AG04450 (cell line): ENCODE results near the gene ARL15. TPM values are rescaled to one million over a fixed set of nuclear protein-coding genes. Genes with fewer than 3 reads are reported as not detected.
"Not testable (repeated sequence)": the region's sequence is repeated elsewhere in the genome, so short reads cannot be mapped to it uniquely, and the experiment has no call there.

Experiments
- CTCF ChIA-PET: fragments of 300-600, 350-600 bp; formaldehyde crosslinking; extraction: SDS; loops from one replicate; lab custom pipeline; 2022; ENCODE audit warnings: antibody characterized with exemption, inconsistent platforms; lab: Charles Lee
- POLR2A ChIA-PET: fragments of 350-600 bp; formaldehyde crosslinking; extraction: SDS; loops from one replicate; lab custom pipeline; 2021; ENCODE audit warnings: antibody characterized with exemption, inconsistent platforms; lab: Yijun Ruan, JAX
- DNase-seq: peaks from one replicate; pipeline ENCODE4 v3.0.0-alpha.2; 2011; ENCODE audit warnings: low read depth, low spot score
- H3K27ac ChIP-seq: one replicate; pipeline ENCODE4 v1.5.1; 2012; ENCODE audit warnings: low read depth, low read length, control low read depth
- H3K27me3 ChIP-seq: one replicate; pipeline ENCODE4 v1.6.0; 2012; ENCODE audit warnings: low read length; ENCODE audit not compliant: control insufficient read depth, insufficient read depth
- H3K4me3 ChIP-seq: 2 replicates; pipeline ENCODE4 v1.5.1; 2011; ENCODE audit warnings: mild to moderate bottlenecking, low read depth, low read length, control low read depth
- H3K9me3 ChIP-seq: 2 replicates; pipeline ENCODE4 v1.5.1; 2012; ENCODE audit warnings: low read length; ENCODE audit not compliant: control insufficient read depth, insufficient read depth
- polyA plus RNA-seq: library from polyadenylated mRNA; depleted of rRNA; stranded (reverse); fragments of >200 nt; gene quantifications from 2 replicates; pipeline ENCODE4 v1.2.3, GENCODE V29; 2011
- TF ChIP-seq, protein P1 (sequence below): IDR thresholded peaks from 2 replicates; pipeline ENCODE4 v1.5.1; 2011; ENCODE audit warnings: low read depth, low read length, control low read depth, inconsistent platforms

ARL15 gene
- polyA plus RNA-seq, 1 experiment: 16.0 TPM

DNA sequence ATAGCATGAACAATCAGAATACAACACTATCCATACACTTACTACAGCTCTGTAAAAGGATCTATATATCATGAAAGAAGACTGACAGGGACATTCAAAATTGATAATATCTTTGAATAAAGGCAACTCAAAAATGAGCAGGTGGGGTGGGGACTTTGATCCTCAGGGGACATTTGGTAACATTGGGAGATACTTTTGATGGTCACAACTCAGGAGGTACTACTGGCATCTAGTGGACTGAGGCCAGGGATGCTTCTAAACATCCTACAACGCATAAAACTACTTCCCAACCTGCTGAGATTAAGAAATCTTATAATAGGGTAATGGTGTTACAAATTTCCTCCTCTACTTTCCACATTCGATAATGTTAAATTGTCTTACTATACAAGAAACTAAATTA lies 243.9 kb downstream of the ARL15 start:
- DNase-seq: no peak
- TF ChIP-seq, protein P1, sequence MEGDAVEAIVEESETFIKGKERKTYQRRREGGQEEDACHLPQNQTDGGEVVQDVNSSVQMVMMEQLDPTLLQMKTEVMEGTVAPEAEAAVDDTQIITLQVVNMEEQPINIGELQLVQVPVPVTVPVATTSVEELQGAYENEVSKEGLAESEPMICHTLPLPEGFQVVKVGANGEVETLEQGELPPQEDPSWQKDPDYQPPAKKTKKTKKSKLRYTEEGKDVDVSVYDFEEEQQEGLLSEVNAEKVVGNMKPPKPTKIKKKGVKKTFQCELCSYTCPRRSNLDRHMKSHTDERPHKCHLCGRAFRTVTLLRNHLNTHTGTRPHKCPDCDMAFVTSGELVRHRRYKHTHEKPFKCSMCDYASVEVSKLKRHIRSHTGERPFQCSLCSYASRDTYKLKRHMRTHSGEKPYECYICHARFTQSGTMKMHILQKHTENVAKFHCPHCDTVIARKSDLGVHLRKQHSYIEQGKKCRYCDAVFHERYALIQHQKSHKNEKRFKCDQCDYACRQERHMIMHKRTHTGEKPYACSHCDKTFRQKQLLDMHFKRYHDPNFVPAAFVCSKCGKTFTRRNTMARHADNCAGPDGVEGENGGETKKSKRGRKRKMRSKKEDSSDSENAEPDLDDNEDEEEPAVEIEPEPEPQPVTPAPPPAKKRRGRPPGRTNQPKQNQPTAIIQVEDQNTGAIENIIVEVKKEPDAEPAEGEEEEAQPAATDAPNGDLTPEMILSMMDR: no peak
- Histone ChIP-seq H3K27me3 (no peaks in the 10 kb centered on the region), H3K4me3 (no peak overlapping the region), H3K9me3 (no peaks in the 10 kb centered on the region), H3K27ac (no peak overlapping the region)
- CTCF ChIA-PET: no interaction called here
- POLR2A ChIA-PET: no interaction called here

DNA sequence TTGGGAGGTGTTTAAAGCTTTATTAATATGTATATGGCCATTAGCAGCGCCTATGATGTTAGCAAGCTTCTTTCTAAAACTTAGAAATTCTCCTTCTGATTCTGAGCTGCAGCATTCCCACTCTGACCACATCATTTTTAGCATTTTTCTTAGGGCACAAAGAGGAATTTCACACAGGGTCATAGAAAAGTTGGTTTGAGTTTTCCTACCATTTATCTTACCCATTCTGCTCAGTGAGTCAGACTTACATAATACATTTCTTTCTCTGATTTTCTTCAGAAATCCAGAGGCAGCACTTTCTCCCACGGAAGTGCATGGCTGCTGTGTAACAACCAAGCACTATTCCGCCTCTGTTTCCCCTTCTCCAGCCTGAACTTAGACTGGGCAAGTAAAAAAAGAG lies 246.6 kb downstream of the ARL15 start:
- DNase-seq: peak; percentile 64
- peak overlapping the region; percentile 59 for H3K27ac ChIP-seq
- H3K9me3 ChIP-seq: no peaks in the 10 kb centered on the region; the same call in 1 of the 2 replicates
- TF ChIP-seq, protein P1: no peak
- H3K4me3 ChIP-seq: no peak overlapping the region
- H3K27me3 ChIP-seq: no peaks in the 10 kb centered on the region
- CTCF ChIA-PET: no interaction called here
- POLR2A ChIA-PET: interaction anchor here (1.1 kb wide), 1 partner anchor 23 kb away, joined by 6 read pairs; no protein-coding TSS in a partner anchor

DNA sequence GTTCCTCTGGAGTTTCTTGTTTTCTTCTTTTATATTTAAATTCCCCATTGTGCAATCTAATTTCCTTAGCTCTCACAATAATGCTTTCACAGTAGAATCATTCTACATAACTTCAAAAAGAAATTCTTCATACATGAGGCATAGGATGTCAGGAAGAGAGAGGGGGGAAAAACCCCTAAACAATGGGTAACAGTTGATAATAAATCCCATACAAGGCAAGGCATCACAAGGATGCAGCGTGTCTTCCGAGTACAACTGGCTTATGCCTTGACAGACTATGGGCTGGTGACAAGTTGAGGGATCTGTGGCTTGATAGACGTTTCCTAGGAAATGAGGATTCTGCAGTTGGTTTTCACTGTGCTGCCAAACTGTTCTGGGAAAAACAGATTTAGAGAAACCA lies 247.4 kb downstream of the ARL15 start:
- peak; percentile 44 for DNase-seq
- Histone ChIP-seq H3K27ac (peak overlapping the region; percentile 88), H3K9me3 (no peaks in the 10 kb centered on the region; the same call in 1 of the 2 replicates), H3K27me3 (no peaks in the 10 kb centered on the region), H3K4me3 (no peak overlapping the region)
- TF ChIP-seq, protein P1: no peak
- POLR2A ChIA-PET: interaction anchor here (0.8 to 1.1 kb wide), 2 partner anchors 24 kb away, joined by 3 to 6 read pairs; no protein-coding TSS in a partner anchor
- CTCF ChIA-PET: no interaction called here

DNA sequence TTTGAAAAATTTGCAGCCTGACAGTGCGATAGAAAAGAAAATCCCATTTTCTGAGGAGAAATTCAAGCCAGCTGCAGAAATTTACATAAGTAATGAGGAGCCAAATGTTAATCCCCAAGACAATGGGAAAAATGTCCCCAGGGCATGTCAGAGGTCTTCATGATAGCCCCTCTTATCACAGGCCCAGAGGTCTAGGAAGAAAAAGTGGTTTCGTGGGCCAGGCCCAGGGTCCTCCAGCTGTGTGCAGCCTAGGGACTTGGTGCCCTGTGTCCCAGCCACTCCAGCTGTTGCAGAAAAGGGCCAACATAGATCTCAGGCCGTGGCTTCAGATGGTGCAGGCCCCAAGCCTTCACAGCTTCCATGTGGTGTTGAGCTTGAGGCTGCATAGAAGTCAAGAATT lies 249.5 kb downstream of the ARL15 start:
- CTCF ChIA-PET: not testable (repeated sequence)

DNA sequence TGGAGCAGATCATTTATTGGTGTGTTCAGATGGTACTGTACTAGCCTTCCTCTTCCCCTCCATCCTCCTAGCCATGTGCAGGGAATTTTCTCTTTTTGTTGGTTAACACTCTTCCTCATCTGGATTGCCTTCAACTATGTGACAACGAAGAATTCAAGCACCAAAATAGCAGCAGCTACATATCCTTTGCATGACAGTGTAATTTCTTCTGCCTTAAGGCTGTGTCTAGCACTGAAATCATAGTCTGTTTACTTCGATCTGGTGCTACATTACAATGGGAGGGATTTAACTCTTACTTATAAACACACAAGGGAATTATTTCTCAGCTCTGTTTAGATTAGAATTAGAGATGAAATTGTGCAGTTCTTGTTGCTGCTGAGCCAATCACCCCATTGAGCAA lies 260.4 kb downstream of the ARL15 start:
- TF ChIP-seq, protein P1: no peak
- H3K27ac ChIP-seq: no peak overlapping the region
- no peaks in the 10 kb centered on the region for H3K27me3 ChIP-seq
- H3K4me3 ChIP-seq: no peak overlapping the region
- no peaks in the 10 kb centered on the region for H3K9me3 ChIP-seq
- ChIA-PET POLR2A (interaction anchor here (0.6 kb wide), 1 partner anchor 569 kb away, joined by 3 read pairs; no protein-coding TSS in a partner anchor), CTCF (no interaction called here)
- peak; percentile 37 for DNase-seq

More for the DNA sequence above, 249.5 kb downstream of the ARL15 start:
- POLR2A ChIA-PET, H3K27ac ChIP-seq, DNase-seq, H3K27me3 ChIP-seq, H3K9me3 ChIP-seq, H3K4me3 ChIP-seq: not testable (repeated sequence)
